GM18907 (cell line): ENCODE measurements around the gene PTPA.
"Not testable (repeated sequence)": the region's sequence is repeated elsewhere in the genome, so short reads cannot be mapped to it uniquely, and the experiment has no call there.

Experiments used
- ATAC-seq: cut with Tn5 transposase; IDR thresholded peaks from one replicate; pipeline ENCODE4 v1.9.1; 2021; ENCODE audit warnings: mild to moderate bottlenecking, moderate library complexity; ENCODE audit not compliant: unreplicated experiment

Gene PTPA

GRCh38 chr9:129197045-129197444 lies 85.8 kb downstream of the PTPA start:
- ATAC-seq: not testable (repeated sequence)

- ATAC-seq: no peak
Observed at GRCh38 chr9:129197978-129198318, 86.7 kb downstream of the PTPA start.
